Activated T-cell treated with anti-CD3 and anti-CD28 coated beads for 48 hours (primary cell): ENCODE data around the gene MAP1LC3A.

Experiments used
- DNase-seq: peaks from one replicate; pipeline ENCODE4 v3.0.0-alpha.2; 2020; ENCODE audit warnings: low read depth

The MAP1LC3A gene

DNA sequence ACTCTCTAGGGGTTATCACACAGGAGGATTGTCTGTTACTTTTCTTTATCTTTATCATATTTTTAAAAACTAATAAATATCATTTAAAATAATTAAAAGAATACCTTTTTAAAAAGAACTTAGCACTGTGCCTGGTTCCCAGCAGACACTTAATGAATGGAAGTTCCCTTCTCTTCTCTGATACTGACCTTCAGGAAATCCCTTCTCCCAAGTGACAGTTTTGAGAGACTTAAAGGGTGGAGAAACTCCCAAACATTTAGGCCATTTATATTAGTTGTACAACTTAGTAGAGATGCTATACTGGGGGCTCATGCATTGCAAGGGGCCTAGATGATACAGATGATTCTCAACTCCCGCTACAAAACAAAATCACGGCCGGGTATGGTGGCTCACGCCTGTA lies 18.5 kb downstream of the MAP1LC3A start:
- DNase-seq, result no peak

DNA sequence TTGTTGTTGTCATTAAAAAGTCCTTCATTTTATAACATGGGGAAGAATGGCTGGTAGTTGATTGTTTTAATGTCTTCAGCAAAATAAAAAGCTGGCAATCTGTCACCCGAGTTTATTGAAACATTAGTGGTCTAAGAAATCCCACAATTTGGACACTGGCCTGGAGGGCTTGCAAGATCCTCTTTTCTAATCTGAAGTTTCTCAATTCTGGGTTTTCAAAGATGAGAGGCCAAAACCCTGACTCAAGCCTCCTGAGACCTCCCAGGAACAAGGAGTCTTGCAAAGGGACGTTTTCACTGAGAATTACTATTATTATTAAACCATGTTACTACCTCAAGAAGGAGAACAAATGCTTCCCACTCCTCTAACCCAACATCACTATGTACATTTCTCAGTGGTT lies 19.5 kb downstream of the MAP1LC3A start:
- DNase-seq, result no peak

DNA sequence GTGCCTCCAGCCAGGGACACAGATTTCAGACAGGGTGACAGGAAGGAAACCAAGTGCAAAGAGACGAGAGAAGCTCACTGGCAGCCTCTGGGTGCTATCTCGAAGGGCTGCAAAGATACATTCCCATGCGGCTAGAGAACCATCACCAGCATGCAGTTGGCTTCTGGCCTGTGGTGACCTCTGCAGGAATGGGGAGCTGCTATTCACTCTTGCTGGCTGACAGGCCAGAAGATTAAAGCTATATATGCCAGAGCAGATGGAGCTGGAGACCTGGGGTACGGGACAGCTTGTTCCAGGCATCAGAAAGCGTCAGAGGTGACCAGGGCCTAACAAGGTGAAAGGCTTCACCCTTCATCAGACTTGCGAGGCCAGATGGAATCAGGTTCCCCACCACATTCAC lies 20.0 kb downstream of the MAP1LC3A start:
- DNase-seq, result no peak

DNA sequence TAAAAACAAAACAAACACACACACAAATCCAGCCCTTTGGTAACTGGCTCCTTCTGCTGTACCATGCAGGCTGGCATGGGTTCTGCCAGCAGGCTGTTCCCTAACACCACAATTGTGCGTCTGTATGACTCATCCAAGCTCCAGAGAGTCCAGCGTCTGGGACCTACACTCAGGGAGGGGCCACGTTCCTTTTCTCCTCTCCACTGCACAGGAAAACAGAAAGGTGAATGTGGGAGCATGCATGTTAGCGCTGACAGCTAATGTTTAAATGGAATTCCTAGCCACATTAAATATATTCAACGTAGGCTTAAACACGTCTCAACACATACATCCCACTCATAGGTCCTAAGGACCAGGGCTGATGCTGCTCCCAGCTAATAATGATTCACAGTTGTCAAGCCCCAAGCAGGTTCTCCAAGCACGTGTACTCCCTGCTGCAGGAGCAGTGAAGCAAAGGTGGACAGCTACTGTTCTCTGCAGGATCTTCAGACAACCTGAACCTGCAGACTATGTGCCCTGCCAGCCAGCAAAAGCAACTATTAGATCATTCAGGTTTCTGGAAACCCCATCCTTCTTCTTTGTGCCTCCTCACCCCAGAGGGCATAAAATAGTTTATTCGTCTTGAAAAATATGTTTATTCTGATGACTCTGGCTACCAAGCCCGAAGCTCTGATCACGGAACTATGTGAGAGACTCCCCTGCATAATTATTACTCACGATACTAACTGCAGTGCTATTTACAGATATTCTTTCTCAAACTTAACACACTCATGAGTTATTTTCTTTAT lies 20.9 kb downstream of the MAP1LC3A start:
- no peak for DNase-seq

DNA sequence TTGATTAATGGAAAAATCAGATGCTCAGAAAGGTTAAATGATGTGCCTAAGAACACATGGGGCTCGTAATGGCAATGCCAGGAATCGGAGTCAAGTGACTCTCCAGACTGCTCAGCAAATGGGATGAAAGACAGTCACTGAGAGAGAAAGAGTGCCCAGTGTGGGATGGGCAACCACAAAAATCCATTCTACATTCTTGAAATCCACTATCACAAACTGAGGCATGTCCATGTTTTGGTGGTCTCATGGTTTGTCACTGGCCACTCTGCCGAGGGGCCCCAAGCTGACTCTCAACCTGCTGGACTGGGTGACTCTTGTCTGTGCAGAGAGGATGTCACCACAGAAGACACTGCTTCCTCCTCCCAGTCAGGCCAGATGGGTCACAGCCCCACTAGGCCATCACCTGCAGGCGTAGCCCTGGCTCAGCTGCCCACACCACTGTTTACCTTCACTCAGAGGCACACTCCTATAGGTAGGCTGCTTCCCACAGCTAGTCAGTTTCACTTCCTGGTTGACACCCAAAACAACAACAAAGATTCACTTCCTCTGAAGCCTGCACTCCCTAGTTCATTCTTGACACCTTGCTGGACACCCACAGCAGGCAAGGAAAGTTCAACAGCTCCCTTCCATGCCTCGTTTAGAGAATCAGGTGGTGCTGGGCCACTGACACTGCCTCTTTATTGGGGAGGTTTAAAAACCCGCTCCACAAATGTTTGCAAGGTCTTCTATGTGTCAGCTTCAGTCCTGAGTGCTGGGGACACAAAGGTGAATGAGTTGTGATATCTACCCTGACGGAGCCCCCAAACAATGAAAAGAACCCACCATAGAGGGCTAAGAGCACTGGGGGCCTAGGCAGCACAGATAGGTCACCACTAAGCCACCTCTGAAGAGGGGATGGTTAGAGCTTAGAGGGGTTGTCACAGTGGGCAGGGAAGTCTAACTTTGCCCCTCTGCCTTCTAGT lies 21.7 kb downstream of the MAP1LC3A start:
- DNase-seq, result no peak

DNA sequence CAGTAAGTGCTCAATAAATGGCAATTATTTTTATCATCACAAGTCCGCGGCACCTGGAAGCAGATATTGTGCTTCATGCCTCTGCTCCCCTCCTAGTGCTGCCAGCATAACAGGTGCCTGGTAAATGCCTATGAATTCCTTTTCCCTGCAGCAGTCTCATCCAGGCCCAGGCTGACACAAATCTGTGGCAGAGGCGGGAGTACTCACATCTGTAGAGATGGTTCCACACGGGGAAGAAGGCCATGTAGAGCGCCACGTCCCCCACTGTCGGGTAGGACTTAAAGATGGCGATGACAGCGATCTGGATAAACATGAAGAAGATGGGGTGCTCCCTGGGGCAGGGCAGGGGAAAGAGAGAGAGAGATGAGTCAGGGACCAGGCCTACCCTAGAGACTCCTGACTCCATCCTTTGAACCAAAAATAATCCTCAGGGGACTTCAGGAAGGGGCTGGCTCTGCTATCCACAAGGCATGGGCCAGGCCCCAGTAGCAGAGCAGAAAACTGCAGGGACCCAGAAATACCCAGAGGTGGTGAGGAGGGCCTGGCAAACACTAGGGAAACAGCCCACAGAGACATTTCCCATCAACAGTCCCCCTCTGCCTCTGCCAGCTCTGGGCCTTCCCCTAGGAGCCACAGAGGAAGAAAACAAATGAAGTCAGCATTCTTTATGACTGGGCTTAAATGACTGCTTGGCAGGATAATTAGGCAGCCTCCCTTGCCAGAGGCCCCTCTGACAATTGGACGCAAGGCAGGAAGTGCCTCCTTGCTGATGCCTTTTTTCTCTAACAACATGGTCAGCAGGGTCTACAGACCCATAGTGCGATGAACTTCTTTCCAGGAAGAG lies 23.0 kb downstream of the MAP1LC3A start:
- peak; percentile 24 for DNase-seq

DNA sequence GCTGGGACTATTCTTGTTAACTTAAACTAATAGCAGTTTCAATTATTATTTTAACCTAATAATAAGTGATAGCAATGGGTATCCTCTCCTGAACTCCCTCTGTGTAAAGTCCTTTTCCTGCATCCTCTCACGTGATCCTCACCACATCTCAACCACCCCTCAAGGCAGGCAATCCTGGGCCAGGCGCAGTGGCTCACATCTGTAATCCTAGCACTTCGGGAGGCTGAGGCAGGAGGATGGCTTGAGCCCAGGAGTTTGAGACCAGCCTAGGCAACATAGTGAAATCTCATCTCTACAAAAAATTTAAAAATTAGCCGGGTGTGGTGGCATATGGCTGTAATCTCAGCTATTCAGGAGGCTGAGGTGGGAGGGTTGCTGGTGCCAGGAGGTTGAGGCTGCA lies 23.7 kb downstream of the MAP1LC3A start:
- DNase-seq, result no peak

DNA sequence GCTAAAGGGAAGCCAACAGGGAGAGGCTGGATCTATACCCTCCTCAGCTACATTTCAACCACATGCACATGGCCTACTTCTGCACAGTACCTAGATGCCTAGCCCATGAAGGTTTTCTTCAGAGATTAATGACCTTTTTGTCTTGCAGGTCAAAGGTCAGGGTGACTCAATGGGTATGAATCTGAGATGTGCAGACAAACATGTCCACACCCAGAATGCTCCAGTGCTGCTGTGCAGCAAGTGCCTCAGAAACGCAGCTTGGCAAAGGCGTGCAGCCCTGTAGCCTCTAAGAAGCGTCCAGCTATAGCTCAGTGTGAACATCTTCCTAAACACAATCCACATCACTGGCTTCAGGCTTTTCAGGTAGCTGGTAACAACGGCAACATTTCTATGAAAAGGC lies 24.4 kb downstream of the MAP1LC3A start:
- DNase-seq, result no peak

DNA sequence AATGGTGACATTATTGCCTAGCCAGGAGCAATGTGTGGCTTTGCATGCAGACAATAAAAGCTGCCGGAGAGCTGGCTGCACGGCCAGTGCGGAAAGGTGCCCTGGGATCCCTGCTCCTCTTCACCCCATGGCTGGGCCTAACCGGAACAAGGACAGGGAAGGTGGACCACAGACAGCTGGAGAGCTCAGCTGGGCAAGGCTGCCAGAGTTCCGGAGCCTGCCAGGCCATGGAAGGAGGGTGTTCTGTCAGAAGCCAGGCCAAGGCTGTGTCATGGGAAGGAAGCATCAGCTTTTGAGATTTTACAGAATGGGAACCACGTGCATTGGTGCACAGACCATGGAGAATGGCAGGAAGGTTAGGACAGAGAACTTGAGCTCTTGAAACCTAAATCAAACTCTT lies 25.0 kb downstream of the MAP1LC3A start:
- DNase-seq, result no peak

DNA sequence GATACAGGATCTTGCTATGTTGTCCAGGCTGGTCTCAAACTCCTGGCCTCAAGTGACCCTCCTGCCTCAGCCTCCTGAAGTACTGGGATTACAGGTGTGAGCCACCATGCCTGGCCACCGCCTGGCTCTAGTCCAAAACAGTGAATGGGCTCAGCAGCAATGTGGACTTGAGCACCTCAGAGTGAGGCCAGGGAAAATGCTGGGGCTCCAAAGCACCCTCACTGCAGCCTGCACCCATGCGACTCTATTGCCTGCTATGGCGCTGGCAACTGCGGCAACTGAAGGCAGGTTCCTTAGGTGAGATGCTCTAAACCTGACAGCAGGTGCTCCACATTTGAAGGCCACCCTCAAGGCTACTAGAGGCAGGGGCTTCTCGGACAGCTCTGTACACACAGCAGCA lies 26.5 kb downstream of the MAP1LC3A start:
- DNase-seq, result no peak

DNA sequence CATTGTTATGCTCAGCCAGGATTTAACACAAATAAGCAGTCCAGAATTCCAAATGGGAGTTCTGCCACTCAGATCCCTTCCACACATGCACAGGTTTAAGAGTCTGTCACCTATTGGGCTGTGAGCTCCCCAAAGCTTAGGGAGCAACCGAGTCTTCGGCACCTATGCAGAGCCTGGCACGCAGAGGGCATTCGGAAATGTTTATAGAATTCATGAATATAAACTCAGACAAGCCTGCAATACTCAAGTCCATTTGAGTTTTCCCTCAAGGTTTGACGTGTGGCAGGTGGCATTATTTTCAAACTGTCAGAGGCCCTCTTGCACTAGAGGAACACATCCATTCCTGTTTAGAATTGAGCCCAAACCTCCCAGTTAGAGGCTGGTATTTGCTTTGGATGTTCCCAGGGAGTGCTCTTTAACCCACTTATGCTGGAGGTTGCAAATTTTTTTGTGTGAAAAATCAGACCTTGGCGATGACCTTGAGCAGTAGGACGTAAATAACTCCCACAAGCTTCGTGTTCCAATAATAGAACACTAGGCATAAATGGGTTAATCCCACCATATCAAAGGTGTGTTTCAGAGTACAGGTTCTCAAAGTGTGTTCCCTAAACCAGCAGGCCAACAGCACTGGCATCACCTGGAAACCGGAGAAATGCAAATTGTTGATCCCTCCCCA lies 28.1 kb downstream of the MAP1LC3A start:
- no peak for DNase-seq

DNA sequence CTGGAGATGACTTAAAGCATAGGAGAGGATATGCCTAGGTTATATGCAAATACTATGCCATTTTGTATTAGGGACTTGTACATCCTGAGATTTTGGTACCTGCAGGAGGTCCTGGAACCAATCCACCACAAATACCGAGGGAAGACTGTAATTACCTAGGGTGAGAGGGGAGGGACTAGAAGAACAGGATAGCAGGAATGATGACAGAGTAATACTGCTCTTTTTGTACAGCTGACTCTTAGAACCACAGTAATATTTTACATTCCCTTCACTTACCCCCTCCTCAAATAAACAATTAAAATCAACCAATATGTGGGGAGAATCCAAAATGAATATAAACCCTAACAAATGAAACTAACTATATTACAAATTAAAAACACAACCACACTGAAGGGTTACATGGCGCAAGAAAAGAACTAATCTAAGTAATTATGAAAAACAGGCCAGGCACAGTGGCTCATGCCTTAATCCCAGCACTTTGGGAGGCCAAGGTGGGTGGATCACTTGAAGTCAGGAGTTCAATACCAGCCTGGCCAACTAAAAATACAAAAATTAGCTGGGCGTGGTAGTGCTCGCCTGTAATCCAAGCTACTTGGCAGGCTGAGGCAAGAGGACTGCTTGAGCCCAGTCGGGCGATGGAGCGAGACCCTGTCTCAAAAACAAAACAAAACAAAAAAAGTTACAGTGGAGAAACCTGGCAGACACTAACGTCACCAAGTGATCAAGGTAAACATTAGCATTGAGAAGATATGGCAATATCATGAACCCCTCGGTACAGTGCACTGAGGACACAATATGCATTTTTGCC lies 37.1 kb downstream of the MAP1LC3A start:
- no peak for DNase-seq

DNA sequence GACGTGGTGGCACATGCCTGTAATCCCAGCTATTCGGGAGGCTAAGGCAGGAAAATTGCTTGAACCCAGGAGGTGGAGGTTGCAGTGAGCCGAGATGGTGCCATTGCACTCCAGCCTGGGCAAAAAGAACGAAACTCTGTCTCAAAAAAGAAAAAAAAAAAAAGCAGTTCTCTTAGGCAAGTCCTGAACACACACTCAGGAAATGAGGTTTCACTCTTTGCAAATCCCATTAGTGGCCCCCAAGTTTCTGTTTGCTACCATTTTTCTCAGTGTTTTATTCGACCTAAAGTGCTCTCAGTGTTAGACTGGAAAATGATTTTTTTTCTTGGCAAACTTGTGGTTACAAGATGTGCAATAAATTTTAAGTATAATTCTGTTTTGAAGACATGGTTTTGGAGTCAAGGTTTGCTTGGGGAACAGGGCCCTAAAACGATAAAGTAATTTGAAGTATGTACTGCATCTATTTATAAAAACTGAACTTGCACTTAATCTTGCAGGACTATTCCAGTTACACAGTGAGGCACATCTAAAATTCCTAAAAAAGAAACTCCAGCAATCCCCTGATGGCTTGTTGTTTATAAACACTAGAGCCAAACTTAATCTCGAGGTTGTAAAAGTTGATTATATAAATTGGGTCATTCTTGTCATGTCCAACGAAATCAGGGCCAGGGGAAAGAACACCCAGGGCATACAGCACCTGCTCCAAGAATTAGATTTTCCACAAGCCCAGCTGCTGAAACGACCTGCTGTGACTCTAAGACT lies 42.6 kb downstream of the MAP1LC3A start:
- no peak for DNase-seq

DNA sequence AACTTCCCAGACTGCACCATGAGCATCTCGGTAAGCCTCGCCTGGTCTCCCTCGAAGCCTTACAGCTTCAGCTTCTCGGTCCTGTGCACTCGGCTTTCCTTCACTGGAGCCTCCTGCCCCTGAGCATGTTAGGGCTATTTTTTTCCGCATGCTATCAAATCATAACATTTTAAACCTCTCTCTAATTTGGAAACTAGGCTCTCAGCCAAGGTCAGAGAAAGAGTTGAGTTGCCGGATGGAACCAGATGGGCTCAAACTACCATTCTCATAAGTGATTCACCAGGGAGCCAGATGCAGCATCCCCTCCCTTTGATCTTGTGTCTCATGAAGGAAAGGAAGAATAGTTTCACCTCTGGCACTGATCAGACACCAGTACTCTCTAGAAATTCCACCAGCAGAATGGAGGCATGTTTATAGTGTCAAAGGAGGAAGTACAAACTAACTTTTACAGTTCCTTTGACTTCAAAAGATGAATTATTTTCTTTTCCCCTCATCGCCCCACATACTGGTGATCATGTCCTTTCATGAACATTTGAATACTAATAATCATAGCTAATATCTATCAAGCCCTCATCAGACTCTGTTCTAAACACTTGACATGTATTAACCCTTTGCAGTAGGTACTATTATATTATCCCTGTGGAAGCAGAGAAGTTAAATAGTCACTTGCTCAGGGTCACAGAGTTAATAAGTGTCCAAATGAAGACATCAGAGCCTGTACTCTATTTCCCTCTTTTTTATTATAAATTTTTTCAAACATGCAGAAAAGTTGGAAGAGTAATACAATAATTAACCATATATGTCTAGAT lies 46.7 kb downstream of the MAP1LC3A start:
- no peak for DNase-seq

DNA sequence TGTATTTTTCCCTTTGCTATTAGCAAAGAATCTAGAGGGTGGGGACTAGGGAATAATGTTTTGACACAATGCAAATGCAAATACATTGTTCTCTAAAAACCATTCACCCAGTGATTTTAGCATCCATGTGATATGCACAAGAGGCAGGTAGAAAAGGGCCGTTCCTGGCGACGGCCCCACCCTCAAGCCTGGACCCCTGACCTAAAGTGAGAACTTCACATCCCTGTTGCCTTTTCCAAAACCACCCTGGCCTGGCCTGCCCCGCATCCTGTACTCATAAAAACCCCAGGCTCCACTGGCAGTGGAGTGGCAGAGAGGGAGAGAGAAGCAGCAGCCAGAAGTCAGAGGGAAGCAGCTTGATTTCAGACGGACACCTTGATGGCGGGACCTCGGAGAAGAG lies 48.5 kb downstream of the MAP1LC3A start:
- no peak for DNase-seq
